NB4 (cell line): ENCODE data around the gene MYLK2.

Source experiments
- DNase-seq: peaks from one replicate; pipeline ENCODE4 v3.0.0; 2010; ENCODE audit warnings: low read depth
- H3K4me3 ChIP-seq: one replicate; pipeline ENCODE4 v1.5.1; 2011; ENCODE audit warnings: mild to moderate bottlenecking, low read depth, low read length, moderate library complexity
- MYC ChIP-seq: IDR thresholded peaks from 2 replicates; pipeline ENCODE4 v1.6.1; 2011; ENCODE audit warnings: low read depth, low read length
- POLR2A ChIP-seq: IDR thresholded peaks from 2 replicates; pipeline ENCODE4 v1.6.1; 2011; ENCODE audit warnings: mild to moderate bottlenecking; ENCODE audit not compliant: insufficient read length; ENCODE audit errors: extremely low read depth
- TF ChIP-seq, protein P1 (sequence below): IDR thresholded peaks from one replicate; pipeline ENCODE4 v1.5.1; 2012; ENCODE audit warnings: low read depth, low read length
- TF ChIP-seq, protein P2 (sequence below): IDR thresholded peaks from 2 replicates; pipeline ENCODE4 v1.6.1; 2011; ENCODE audit warnings: low read depth, low read length

MYLK2 gene

DNA sequence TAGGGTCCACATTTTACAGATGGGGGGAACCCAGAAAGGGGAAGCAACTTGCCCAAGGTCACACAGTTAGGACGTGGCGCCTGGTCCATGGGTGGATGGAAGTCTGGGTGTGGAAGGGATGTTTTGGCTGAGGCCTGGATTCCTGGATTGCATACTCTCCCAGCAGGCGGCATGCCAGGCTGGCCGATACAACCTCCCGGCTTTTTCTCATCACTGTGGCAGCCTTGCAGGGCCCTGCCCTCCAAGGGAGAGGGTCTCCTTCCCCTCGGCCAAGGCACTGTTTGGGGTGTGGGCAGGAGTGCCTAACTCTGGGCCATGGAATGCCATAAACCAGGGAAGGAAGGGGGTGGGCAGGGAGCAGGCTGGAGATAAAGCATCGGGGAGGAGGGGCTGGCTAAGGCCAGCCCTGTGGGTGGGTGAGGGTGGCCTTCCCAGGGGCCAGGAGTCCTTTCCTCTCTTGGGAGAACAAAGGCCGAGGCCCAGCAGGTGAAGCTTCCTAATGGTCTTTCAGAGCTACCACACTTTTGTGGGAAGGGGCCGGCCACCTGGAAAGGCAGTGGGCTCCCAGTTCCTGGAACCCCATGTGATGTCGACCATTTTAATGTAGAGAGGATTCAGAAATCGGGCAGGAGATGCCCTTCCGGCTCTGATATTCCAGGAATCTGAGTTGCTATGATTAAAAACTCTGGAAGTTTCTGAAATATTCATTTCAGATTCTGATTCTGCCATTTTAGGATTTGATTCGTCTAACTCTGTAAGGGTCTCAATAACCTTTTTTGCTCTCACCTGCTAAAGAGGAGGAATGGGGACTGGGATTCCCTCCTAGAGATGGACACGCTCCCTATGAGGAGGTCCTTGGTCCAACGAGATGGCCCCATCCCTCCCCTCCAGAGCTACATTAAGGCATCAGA, 22.0 kb downstream of the MYLK2 start:
- TF ChIP-seq, protein P1, sequence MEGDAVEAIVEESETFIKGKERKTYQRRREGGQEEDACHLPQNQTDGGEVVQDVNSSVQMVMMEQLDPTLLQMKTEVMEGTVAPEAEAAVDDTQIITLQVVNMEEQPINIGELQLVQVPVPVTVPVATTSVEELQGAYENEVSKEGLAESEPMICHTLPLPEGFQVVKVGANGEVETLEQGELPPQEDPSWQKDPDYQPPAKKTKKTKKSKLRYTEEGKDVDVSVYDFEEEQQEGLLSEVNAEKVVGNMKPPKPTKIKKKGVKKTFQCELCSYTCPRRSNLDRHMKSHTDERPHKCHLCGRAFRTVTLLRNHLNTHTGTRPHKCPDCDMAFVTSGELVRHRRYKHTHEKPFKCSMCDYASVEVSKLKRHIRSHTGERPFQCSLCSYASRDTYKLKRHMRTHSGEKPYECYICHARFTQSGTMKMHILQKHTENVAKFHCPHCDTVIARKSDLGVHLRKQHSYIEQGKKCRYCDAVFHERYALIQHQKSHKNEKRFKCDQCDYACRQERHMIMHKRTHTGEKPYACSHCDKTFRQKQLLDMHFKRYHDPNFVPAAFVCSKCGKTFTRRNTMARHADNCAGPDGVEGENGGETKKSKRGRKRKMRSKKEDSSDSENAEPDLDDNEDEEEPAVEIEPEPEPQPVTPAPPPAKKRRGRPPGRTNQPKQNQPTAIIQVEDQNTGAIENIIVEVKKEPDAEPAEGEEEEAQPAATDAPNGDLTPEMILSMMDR = no peak
- no peak for TF ChIP-seq MYC
- no peak for TF ChIP-seq POLR2A
- TF ChIP-seq, protein P2, sequence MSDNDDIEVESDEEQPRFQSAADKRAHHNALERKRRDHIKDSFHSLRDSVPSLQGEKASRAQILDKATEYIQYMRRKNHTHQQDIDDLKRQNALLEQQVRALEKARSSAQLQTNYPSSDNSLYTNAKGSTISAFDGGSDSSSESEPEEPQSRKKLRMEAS = no peak
- no peak for DNase-seq
- H3K4me3 ChIP-seq = no peak overlapping the region

DNA sequence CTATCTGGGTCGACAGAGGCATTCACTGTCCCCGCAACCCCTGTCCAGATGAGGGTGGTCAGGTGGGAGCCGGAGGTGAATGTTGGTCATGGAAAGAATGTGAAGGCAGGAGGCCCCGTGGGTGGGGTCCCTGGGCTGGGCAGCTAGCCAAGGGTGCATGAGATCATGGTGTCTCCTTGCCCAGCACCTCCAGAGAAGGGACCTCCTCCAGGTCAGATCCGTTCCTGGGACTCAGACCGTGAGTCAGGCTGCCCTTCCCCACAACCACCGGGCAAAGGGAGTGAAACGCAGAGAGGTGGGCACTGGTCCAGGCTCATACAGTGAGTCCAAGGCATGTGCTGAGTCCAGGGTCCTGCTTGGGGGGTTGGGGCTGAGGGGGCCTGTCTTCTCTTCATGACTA, 22.8 kb downstream of the MYLK2 start:
- no peak for DNase-seq
- TF ChIP-seq MYC (no peak), POLR2A (no peak)
- TF ChIP-seq, protein P1 = no peak
- TF ChIP-seq, protein P2 = no peak
- no peak overlapping the region for H3K4me3 ChIP-seq

DNA sequence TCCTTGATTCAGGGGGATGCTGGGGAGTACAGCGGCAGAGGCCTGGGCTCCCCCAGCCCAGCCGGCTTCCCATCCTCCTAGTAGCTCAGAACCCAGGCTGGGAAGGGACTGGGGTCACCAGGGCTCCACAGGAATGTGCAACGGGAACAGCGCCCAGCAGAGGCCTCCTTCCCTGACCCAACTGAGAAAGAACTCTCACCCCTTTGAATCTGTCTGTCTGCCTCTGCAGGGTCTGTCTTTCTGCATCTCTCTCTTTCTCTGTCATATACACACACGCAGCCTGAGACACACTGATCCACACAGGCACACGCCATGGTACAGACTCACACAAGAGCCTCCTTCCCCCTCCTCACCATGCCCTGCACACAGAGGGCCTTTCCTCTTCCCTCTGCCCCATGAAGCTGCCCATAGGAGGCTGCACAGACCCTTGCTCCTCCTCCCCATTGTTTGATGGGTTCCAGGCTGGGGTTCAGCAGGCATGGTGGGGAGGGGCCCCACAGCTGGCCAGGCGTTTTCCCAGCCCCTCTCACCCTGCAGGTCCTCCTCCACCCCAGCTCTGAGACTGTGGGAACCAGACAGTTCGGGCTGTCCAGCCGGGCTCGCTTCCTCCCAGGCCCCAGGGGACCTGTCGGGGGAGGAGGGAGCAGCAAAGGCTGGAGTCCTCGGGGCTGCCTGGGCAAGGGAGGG, 23.5 kb downstream of the MYLK2 start:
- peak; percentile 53 for DNase-seq
- TF ChIP-seq POLR2A = no peak
- TF ChIP-seq, protein P1 = no peak
- no peak for TF ChIP-seq MYC
- TF ChIP-seq, protein P2 = no peak

DNA sequence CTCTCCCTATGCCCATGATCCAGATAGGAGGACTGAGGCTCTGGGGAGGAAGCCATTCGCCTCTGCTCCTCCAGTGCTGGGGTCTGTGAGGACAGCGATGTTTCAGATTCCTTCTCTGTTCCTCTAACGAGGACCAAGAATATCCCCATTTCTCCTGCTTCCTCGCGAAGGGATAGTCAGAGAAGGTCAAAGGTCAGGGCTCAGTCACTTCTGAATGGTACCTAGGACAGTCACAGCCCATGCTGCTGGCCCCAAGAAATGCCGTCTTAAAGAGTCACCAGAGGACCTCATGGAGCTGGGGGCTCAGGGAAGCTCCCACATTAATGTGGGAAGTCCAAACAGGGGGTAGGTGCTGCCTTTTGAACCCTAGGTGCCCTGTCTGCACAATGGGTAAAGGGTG, 24.1 kb downstream of the MYLK2 start:
- no peak overlapping the region for H3K4me3 ChIP-seq
- no peak for DNase-seq
- TF ChIP-seq MYC (no peak), POLR2A (no peak)
- TF ChIP-seq, protein P1 = no peak
- TF ChIP-seq, protein P2 = no peak

More for the DNA sequence above, 23.5 kb downstream of the MYLK2 start:
- H3K4me3 ChIP-seq = no peak overlapping the region

DNA sequence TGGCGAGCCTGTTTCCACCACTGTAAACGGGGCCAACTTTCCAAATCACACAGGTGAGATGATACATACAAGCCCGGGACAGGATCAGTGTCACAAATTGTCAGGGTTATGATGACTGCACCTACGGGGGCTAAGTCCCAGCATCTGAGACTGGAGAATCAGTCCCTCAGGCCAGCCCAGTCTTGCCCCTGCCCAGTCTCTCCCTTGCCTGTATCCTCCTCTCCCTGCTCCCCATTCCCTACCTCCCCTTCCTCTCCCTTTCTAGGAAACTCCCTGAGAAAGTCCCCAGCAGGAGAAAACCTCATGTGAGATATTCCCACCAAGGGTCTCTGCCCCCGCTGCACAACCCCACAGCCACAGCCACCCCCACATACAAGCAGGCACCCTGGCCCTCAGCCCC, 24.7 kb downstream of the MYLK2 start:
- H3K4me3 ChIP-seq = no peak overlapping the region
- TF ChIP-seq, protein P1 = no peak
- no peak for TF ChIP-seq MYC
- TF ChIP-seq, protein P2 = no peak
- no peak for DNase-seq
